DMS114 treated with DMSO at 0.1 percent for 48 hours (cell line): ENCODE measurements around the gene TRIB2.

Experiments
- DNase-seq: peaks from one replicate; lab custom pipeline; 2025; ENCODE audit not compliant: unreplicated experiment; lab: John Stamatoyannopoulos, UW

The TRIB2 gene

DNA sequence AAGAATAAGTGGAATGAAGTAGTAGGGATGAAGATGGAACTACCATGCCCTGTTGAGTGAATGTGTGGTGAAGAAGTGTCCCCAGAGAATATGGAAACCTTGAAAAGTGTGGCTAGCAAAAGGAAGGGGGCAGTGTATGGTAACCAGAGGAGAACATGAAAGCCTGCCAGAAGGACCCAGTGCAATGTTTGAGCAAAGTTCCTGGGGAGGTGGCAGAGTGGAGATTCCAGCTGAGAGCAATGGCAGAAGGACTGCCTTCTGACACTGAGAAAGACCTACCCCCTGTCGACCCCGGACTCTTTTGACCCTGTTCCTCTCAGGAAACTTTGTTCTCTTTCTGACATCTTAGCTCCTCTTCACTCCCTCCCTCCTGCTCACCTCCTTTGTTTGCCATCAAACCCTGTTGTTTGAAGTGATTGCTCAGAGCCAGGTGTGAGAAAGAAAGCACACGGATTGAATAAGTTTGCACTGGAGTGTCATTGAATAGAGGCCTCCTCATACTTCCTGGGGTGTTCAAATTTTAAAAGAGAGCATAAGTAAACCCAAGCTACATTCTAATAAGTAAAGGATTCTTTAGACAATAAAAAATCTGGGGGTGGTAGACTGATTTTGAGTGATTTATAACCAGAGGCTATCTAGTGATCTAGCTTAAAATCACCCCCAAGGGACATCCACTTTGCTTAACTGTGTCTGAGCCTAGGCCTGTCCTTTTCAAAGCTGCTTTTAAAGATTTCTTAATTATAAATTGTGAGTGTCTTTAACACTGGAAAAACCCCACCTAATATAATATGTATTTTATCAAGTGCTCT is 57.1 kb downstream of the TRIB2 start:
- DNase-seq: no peak

DNA sequence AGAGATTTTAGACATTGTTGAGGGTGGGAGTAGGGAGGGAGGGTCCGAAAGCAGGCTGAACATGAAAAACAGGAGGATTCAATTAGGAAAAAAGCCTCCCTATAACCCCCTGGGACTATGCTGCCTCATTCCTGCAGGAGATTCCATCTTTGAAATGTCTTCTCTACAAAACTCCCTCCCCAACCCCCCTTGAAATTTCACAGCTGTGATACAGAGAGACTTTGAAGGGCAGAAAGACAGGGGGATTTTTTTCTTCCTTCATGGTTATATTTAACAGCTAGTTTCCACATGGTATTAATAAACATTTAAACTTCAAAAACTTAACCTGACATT is 57.6 kb downstream of the TRIB2 start:
- DNase-seq: no peak

DNA sequence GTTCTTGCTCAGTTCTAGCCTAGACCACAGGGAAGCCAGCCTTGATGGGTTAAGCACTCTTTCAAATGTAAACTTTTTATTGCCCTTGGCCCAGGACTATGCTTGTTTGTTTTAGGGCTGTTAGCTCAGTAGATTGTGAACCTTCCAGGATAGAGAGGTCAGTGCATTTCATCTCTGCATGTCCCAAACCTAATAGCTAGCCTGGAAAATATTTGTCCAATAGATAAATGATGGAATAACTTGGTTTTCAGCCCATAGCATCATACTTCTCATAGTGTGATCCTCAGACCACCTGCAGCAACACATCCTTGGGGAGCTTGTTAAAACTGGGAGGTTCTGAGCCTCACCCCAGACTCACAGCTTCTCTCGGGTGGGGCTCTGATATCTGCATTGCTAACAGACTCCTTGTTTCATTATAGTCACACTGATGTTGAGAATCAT is 59.8 kb downstream of the TRIB2 start:
- DNase-seq: no peak

DNA sequence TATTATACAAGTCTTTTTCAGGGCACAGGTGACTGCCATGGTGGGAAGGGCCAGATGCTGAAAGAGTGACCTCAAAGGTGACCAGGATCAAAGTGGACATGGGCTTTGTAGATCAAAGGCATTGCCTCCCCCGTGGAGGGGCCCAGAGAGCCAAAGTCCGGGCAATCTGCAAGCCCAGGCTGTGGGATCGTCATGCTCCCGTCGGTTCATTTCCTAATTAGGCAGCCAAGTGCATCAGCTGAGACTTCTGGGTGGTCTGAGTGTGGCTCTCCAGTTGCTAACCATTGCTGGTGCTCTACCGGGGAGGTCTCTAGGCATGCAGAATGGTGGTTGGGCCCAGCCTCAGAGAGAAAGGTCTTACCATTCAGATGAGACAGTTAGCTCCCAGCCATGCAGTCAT is 61.6 kb downstream of the TRIB2 start:
- DNase-seq: no peak

DNA sequence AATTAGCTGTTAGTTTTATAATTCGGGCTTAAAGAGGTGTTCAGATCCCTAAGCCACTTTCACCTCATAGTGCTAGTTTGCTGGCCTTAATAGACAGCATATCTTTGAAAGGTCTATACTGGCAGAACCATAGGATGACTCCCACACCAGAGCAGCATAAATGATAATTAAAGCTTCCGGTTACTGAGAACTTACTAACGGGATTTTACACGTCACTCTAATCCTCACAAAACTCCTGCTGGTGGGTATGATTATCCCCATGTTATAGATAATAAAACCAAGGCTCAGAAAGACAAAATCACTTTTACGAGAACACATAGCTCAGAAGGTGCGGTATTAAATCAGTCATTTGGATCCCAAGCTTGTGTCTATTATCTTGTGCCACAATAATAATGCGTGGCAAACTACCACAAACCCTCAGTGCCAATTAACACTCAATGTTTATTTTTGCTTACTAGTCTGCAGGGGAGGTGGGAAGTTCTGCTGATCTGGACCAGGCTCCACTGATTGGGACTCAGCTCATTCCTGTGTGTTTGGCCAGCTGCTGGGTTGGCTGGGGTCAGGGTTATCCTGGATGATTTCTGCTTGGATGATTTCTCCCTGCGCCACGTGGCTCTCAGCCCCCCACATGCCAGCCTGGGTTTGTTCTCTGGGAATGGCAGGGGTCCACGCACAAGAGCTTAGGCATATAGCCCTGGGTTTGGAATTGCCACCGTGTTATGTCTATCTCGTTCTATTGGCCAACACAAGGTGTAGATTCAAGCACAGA is 62.3 kb downstream of the TRIB2 start:
- no peak for DNase-seq

DNA sequence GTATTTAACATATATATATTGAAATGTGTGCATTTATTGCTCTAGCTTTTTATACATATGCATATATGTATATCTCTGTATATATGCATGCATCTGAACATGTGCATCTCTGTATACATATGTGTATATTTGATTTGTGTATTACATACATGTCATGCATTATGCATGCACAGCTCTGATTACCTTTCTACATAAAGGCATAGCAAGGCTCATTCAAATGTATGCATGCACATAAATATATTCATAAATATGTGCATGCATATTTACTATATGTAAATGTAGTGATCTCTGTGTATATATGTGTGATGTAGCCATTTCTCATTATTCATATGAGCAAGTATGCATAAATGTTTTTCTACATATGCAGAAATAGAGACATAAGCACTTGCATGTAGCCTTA is 64.6 kb downstream of the TRIB2 start:
- no peak for DNase-seq

DNA sequence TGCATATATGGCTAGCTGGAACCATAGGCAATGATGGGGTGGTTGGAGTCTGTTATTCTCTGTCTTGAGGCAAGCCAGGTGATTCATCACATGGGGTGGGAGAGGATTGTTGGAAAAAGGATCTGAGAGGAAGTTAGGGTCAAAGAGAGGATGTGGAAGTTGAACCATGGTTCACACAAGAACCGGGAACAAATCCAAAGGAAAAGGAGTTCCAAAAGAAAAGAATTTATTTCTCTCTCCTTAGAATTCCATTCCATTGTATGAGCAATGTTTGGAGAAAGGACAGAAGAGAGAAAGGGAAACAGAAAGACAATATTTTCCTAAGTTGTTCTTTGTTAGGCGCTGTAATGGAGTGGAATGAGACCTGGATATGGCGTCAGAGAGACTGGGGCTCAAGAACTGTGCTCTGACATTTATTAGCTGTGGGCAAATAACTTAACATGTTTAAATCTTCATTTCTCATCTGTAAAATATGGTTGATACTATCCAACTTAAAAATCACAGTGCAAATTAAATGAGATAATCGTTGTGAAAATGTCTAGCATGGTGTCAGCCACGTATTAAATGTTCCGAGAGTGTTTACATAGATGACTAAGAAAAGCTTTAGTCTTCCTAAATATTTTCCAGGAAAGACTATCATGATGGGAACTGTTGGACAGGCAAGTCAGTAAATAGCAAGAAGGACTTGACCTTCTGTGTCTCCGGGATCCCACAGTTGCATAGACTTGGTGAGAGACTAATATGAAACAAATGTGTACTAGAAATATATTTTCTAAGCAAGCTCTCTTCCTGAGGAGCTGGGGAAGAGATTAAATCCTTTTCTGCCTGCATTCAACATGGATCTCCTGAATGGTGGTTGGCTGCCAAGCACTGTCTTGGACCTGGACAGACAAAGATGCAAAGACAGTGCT is 71.4 kb downstream of the TRIB2 start:
- DNase-seq: no peak

DNA sequence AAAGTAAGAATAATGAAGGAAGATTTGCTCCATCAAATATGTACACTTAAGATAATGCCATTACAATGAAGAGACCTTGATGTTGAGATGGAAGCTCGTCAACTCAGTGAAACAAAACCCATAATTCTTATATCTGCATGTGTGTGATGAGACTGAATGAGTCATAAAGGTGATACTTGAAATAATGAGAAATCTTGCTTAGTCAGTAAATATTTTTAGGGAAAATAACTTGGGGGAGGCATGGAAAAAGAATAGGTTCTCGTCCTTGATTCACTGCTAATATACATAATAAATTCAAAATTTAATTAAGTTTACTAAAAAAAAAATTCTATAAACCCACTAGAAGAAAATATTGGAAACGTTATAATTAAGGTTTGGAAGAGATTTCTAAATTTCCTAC is 75.2 kb downstream of the TRIB2 start:
- no peak for DNase-seq
